GM18909 (cell line): ENCODE results near the gene HOXD9.

ENCODE experiments used
- ATAC-seq: cut with Tn5 transposase; IDR thresholded peaks from one replicate; pipeline ENCODE4 v1.9.1; 2021; ENCODE audit warnings: mild to moderate bottlenecking; ENCODE audit not compliant: unreplicated experiment, poor library complexity

HOXD9 gene

DNA sequence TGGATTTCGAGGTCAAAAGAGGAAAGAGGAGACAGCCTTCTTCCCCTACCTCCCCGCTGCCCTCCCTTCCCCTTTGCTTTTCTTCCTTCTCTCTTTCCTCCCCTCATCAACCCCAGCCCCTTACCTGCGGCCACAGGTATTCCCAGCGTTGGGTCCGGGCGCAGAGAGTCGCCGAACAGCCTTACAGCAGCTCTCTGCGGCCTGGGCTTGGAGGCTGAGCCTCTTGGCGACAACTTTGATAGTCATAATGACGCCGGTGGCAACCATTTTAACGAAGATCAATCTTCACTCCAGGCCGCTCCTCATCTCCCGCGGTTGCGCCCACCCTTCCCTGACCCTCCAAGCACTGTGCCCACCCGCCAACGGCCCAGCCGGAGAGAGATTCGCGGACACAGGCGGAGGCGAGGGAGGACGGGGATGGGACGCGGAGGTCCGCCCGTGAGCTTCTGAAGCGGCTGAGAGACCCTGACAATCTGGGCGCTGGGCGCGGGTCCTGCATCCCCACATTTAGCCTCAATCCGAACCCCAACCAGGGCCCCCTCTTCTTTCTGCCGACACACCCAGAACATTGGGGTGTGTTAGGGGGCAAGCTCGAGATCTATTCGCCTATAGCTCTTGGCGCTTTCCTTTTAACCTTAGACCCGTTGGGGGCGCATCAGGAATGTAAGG, 37.3 kb upstream of the HOXD9 start:
- no peak for ATAC-seq

DNA sequence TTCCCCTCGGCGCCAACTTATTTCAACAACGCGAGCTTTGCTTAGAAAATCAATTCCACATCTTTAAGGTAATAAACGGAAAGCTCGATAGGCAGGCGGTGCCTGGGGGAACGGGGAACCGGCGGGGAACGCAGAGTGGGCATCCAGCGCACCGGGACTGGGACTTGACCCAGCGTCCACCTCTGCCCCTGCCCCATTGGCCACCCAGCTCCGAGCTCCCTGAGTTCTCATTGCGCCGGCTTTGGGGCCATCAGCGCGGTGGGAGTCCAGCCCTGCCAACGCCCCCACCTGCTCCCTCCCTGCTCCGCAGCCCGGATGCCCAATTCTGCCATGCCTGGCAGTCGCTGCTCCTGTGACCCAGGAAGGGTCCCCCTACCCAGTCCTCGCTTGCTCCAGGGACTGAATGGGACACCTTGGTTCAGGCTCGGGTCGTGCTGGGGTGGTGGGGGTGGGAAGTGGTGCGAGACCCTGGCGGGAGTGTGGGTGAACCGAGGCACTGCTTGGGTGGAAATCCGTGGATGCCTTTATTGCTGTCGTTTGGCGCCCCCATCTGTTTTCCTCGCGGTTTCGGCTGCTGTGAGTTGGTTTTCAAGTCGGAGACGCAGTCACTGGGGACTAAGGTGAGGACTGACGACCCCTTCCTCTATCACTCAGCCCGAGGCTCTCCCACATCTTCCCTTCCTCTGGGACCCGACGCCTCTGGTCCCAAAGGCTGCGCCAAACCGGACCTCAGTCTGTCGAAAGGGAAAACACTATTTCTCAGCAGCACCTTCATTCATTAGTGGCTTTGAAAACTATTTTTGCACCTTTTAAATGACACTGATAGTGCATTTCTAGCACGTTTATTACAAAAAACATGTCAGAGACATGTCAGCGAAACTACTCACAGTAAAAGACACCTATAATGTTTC, 36.4 kb upstream of the HOXD9 start:
- ATAC-seq, result no peak

GRCh38 chr2:176087330-176088047, 35.0 kb upstream of the HOXD9 start:
- ATAC-seq, result no peak

- no peak for ATAC-seq
Observed at GRCh38 chr2:176088048-176088936, 34.2 kb upstream of the HOXD9 start.

DNA sequence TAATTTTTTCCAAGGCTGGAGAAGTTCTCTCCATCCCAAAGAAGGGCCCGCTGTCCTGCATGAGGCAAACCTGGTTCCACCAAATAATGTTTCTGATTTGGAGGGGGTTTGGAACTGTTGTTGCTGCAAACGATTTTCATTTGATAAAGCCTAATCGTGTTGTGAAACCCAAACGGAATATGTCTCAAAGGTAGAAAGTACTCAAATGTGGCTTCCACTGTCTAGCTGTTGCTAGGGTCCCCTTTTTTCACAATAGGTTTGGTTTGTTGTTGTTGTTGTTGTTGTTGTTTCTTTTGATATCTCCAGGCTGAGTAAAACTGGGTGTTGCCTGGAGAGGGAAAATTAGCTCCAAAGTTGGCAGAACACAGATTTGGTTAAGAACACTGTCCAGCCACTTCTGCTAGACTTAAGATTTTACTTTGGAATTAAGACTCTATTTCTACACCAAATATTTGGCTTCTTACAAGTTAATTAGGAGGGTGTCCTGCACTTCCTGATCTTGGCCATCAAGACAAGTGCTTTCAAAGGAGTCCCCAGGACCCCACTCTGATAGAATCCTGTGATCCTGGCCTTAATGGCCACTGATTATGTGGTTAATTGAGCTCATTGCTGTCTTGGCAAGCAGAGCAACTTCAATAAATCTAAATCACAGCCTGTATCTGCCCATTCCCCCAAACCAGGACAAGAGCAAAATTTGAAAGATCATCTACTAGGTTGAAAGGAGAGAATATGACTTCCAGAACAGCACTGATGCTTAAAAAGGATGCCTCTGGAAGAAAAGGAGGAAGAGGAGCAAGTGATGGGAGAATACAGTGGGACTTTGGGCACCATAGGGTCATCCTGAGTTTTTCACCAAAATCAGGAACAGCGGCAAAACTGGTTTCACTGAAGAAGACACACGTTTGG, 33.3 kb upstream of the HOXD9 start:
- no peak for ATAC-seq

DNA sequence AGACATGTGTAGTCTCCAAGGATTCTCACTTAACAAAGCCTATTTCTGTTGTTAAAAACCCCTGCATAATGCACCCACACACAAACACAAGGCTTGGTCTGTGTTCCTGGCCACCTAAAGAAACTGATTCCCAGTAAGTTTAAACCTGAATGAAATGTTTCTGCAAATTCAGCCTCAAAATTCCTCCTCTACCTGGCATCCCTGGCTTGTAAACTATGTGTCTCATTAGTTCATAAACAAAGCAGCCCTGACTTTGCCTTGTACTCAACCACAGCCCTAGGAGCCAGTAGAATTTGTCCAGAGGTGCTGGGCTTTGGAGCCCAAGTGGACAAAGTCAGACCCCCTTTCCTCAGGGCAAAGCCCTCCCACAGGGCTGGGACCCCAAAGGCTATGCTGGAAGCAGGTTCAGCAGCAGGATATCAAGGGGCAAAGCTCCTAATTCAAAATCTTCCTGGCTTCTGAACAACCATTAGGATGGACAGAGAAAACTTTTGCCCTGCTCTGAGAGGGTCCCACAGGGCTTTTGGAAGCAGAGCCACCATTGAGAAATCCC, 32.6 kb upstream of the HOXD9 start:
- ATAC-seq, result no peak

DNA sequence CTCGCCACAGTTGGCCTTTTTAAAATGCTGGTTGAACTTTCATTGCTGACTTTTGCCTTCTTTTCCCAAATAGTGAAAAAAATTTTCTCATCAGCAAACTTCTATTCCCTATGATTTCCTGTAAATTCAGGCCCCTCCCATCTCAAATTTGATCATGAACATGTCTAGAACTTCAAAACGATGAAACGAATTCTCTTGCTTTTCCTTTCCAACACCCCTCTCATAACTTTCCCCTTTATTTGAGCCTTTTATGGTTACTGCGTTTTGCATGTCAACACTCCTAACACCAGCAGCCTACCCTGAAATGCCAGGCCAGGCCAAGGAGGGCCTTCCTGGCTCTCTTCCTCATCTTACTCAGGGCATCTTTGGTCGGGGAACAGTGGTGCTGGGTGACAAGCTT, 31.7 kb upstream of the HOXD9 start:
- no peak for ATAC-seq

GRCh38 chr2:176091329-176092258, 30.9 kb upstream of the HOXD9 start:
- ATAC-seq, result no peak

DNA sequence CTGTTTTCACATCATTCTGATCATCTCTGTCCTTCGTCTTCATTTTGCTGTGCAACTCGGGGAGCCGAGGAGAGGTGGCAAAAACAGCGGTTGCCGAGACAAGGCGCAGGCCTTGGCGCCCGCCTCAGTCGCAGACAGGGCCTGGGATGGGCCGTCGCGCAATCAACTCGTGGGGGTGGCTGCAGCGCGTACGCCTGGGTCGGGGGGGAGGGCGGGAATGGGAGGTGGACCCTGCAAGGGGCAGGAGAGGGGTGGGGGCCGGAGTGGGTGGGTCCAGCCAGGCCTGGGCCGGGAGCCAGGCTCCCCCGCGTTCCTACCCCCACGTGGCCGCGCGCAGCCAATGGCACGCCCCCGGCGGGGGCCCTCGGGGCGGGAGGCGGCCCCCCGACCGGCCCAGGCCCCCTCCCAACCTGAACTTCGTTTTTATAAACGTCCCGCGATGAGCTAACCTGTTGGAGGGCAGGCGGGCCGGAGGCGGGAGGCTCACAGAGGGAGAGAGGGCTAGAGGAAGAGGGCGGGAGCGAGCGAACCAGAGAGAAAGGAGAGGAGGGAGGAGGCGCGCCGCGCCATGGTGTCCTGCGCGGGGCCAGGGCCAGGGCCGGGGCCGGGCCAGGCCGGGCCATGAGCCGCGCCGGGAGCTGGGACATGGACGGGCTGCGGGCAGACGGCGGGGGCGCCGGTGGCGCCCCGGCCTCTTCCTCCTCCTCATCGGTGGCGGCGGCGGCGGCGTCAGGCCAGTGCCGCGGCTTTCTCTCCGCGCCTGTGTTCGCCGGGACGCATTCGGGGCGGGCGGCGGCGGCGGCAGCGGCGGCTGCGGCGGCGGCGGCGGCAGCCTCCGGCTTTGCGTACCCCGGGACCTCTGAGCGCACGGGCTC, 30.0 kb upstream of the HOXD9 start, which contains the start of gene HOXD13:
HOXD13 (plus strand) TSS at position 452 of the 875 bp plus-strand sequence; CDS start at position 622, 170 bp downstream.
- no peak for ATAC-seq

- ATAC-seq, result no peak
Observed at GRCh38 chr2:176093145-176093897, 29.2 kb upstream of the HOXD9 start.

- ATAC-seq, result no peak
Observed at GRCh38 chr2:176093898-176094249, 28.6 kb upstream of the HOXD9 start.

DNA sequence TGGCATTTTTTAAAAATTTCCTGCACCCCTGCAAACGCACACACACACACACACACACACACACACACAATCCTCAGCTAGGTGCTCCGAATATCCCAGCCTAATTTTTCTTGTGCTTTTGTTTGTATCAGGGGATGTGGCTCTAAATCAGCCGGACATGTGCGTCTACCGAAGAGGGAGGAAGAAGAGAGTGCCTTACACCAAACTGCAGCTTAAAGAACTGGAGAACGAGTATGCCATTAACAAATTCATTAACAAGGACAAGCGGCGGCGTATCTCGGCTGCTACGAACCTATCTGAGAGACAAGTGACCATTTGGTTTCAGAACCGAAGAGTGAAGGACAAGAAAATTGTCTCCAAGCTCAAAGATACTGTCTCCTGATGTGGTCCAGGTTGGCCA, 28.2 kb upstream of the HOXD9 start:
- ATAC-seq, result no peak

- ATAC-seq, result no peak
Observed at GRCh38 chr2:176095421-176095820, 27.1 kb upstream of the HOXD9 start.

- no peak for ATAC-seq
Observed at GRCh38 chr2:176096243-176096985, 26.1 kb upstream of the HOXD9 start.
